ENCODE data around the gene PRTG.

Gene PRTG

GRCh38 chr15:55574096-55574495 is 168.9 kb downstream of the PRTG start:
- Histone ChIP-seq H3K27ac (no peak overlapping the region), H3K4me3 (no peak overlapping the region)
- no peak for DNase-seq (ENCODE audit: low spot score)
- no peak for TF ChIP-seq CTCF (IDR thresholded peaks at IDR 0.05)

DNA sequence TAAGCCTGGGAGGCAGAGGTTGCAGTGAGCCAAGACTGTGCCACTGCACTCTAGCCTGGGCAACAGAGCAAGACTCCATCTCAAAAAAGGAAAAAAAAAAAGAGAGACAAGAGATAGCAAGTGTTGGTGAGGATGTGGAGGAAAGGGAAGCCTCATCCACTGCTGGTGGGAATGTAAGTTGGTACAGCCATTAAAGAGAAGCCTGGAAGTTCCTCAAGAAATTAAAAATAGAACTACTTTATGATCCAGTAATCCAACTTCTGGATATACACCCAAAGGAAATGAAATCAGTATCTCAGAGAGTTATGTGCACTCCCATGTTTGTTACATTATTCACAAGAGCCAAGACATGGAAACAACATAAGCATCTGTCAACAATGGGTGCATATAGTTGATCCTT is 169.7 kb downstream of the PRTG start:
- no peak overlapping the region for H3K4me3 ChIP-seq
- H3K27ac ChIP-seq, result no peak overlapping the region
- DNase-seq (ENCODE audit: low spot score), result no peak
- no peak for TF ChIP-seq CTCF (IDR thresholded peaks at IDR 0.05)

DNA sequence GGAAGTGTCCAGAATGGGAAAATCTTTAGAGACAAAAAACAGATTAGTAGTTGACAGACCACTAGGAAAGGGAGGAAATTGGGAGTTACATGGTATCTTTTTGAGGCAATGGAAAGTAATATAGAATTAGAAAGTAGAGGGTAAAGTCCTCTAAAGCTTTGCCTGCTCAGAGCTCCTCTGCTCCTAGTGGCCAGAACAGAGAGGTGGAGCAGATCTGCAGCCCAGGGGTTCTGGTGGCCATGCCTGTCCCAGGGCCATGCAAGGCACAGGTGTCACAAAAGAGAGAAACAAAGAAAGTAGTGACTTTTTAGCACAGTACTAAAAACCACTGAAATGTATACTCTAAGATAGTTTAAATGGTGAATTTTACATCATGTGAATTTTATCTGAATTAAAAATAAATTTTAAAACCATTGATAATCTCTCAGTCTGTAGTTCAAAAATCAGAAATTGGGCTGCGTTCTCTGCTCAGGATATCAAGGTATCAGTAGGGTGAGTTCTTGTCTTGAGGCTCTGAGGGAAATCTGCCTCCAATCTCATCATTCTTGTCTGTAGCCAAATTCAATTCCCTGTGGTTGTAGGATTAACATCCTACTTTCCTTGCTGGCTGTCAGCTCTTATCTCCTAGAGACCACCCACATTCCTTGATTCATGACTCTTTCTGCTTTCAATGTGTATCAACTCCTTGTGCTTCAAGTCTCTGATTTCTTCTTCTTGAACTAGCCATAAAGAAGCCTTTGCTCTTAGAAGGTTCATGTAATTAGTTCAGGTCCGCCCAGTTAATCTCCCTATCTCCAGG is 178.4 kb downstream of the PRTG start:
- Histone ChIP-seq H3K27ac (no peak overlapping the region), H3K4me3 (no peak overlapping the region)
- no peak for DNase-seq (ENCODE audit: low spot score)
- no peak for TF ChIP-seq CTCF (IDR thresholded peaks at IDR 0.05)

- Histone ChIP-seq H3K27ac (no peak overlapping the region), H3K4me3 (no peak overlapping the region)
- DNase-seq (ENCODE audit: low spot score), result no peak
- TF ChIP-seq CTCF (IDR thresholded peaks at IDR 0.05), result no peak
These were observed 180.4 kb downstream of the PRTG start for GRCh38 chr15:55562601-55563000.

Measured in coronary artery (tissue), 2 donors.